Keratinocyte (primary cell): ENCODE results near the gene SPINK9. TPM values are rescaled to one million over a fixed set of nuclear protein-coding genes. Genes with fewer than 3 reads are reported as not detected.

ENCODE experiments used
- DNase-seq: peaks from one replicate; pipeline ENCODE4 v3.0.0-alpha.2; 2011; ENCODE audit warnings: low read depth, missing footprints, low spot score
- FAIRE-seq: peaks from 2 replicates; lab custom pipeline; 2011; peaks lifted over from hg19 to GRCh38; lab: Jason Lieb, UNC
- H2AFZ ChIP-seq: 2 replicates; pipeline ENCODE4 v1.6.0; 2012; ENCODE audit warnings: low read length, control low read depth, inconsistent platforms; ENCODE audit not compliant: control insufficient read depth
- H3K27ac ChIP-seq: 2 replicates; pipeline ENCODE4 v1.5.1; 2011; ENCODE audit warnings: low read length; ENCODE audit not compliant: control insufficient read depth, insufficient read depth
- H3K27me3 ChIP-seq: 3 replicates; pipeline ENCODE4 v1.6.0; 2011; ENCODE audit warnings: low read length; ENCODE audit not compliant: control insufficient read depth, insufficient read depth; ENCODE audit errors: extremely low read depth
- H3K36me3 ChIP-seq, 2 experiments: 2 replicates in 1 of 2; 3 replicates in 1 of 2; pipeline ENCODE4 v1.5.1; 2011; ENCODE audit warnings: low read length in 2 of 2, mild to moderate bottlenecking in 1 of 2; ENCODE audit not compliant: control insufficient read depth in 2 of 2, insufficient read depth in 2 of 2; ENCODE audit errors: extremely low read depth in 1 of 2
- H3K4me1 ChIP-seq: 3 replicates; pipeline ENCODE4 v1.5.1; 2011; ENCODE audit warnings: low read length; ENCODE audit not compliant: control insufficient read depth, insufficient read depth; ENCODE audit errors: extremely low read depth
- H3K4me2 ChIP-seq: 3 replicates; pipeline ENCODE4 v1.6.0; 2011; ENCODE audit warnings: low read depth, low read length; ENCODE audit not compliant: control insufficient read depth, insufficient read depth; ENCODE audit errors: extremely low read depth
- H3K4me3 ChIP-seq, 3 experiments: fragments of 200-600 bp in 1 of 3; sonication (generic) in 1 of 3; 2 replicates in 2 of 3; 3 replicates in 1 of 3; pipeline ENCODE4 v1.5.1; 2011 to 2016; ENCODE audit warnings: low read length in 3 of 3, mild to moderate bottlenecking in 3 of 3, control low read depth in 2 of 3, inconsistent platforms in 1 of 3, low read depth in 1 of 3, mixed read lengths in 1 of 3, mixed run types in 1 of 3, moderate library complexity in 1 of 3; ENCODE audit not compliant: control insufficient read depth in 2 of 3, insufficient read depth in 2 of 3; ENCODE audit errors: extremely low read depth in 1 of 3
- H3K79me2 ChIP-seq: 2 replicates; pipeline ENCODE4 v1.6.0; 2012; ENCODE audit warnings: low read length; ENCODE audit not compliant: control insufficient read depth, insufficient read depth
- H3K9ac ChIP-seq: 3 replicates; pipeline ENCODE4 v1.6.0; 2011; ENCODE audit warnings: low read length; ENCODE audit not compliant: control insufficient read depth, insufficient read depth; ENCODE audit errors: extremely low read depth
- H3K9me1 ChIP-seq: 3 replicates; pipeline ENCODE4 v1.6.0; 2011; ENCODE audit warnings: low read length; ENCODE audit not compliant: control insufficient read depth, insufficient read depth; ENCODE audit errors: extremely low read depth
- H3K9me3 ChIP-seq: 2 replicates; pipeline ENCODE4 v1.5.1; 2012; ENCODE audit warnings: low read depth, low read length; ENCODE audit not compliant: control insufficient read depth
- H4K20me1 ChIP-seq: 3 replicates; pipeline ENCODE4 v1.6.0; 2011; ENCODE audit warnings: low read length; ENCODE audit not compliant: control insufficient read depth, insufficient read depth; ENCODE audit errors: extremely low read depth
- EZH2 ChIP-seq: IDR thresholded peaks from one replicate; pipeline ENCODE4 v1.6.1; 2012; ENCODE audit warnings: inconsistent platforms, mild to moderate bottlenecking, low read length, moderate library complexity
- dilution Hi-C: fragments of 300-500 bp; cut with MboI; formaldehyde crosslinking; loops from one replicate; pipeline ENCODE4 v1.7.0; 2020; ENCODE audit warnings: low sequenced_read_pairs; ENCODE audit not compliant: extremely low pct_ligation_motif_present
- polyA plus RNA-seq, 5 experiments: library from polyadenylated mRNA; depleted of rRNA in 3 of 5; stranded (reverse) in 3 of 5; stranded (forward) in 1 of 5; unstranded in 1 of 5; fragments of >200 nt; gene quantifications; 1 replicate in 1 of 5; 2 replicates in 3 of 5; 3 replicates in 1 of 5; pipeline versions ENCODE4 v1.2.1 to v1.2.3, GENCODE V29; 2011 to 2012; ENCODE audit warnings: missing spikeins in 2 of 5, low read depth in 1 of 5, low replicate concordance in 1 of 5
- TF ChIP-seq, protein P1 (sequence below), 3 experiments: IDR thresholded peaks in 1 of 3; conservative IDR thresholded peaks in 1 of 3; optimal IDR thresholded peaks in 1 of 3; 2 replicates in 2 of 3; 3 replicates in 1 of 3; pipeline versions ENCODE3 to v1.5.1; 2011; ENCODE audit warnings: low read length in 3 of 3, mild to moderate bottlenecking in 3 of 3, moderate library complexity in 2 of 3, control low read depth in 1 of 3, inconsistent platforms in 1 of 3; ENCODE audit not compliant: insufficient read depth in 2 of 3; ENCODE audit errors: extremely low read depth in 1 of 3

SPINK9 gene
- polyA plus RNA-seq, 1 donor (not counting 4 experiments of a cell fraction or from before 2014, with no cell fraction given): not detected

DNA sequence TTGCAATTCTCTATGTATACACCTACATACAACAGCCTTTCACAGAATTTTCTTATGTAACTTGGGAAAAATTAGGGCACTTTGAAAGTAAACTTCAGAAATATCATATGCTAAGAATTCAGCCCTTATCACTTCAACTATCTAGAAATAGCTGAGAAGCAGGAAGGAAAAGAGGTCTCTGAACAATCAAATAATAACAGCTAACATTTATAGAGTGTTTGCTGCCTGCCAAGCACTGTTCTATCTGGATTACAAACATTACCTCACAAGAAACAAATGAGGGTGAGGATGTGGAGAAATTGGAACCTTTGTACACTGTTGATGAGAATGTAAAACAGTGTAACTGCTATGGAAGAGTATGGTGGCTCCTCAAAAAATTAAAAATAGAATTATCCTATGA, 44.0 kb downstream of the SPINK9 start:
- H3K36me3 ChIP-seq: no peaks in the 10 kb centered on the region
- no peak overlapping the region for H3K4me3 ChIP-seq
- no peaks in the 10 kb centered on the region for H4K20me1 ChIP-seq
- H3K79me2 ChIP-seq: peaks cover 5% of the 10 kb centered on the region
- no peak for FAIRE-seq
- no peak for DNase-seq
- no peak overlapping the region for H2AFZ ChIP-seq
- H3K4me2 ChIP-seq: no peak overlapping the region
- H3K27me3 ChIP-seq: no peaks in the 10 kb centered on the region
- dilution Hi-C loops: no loop called here
- H3K9me1 ChIP-seq: no peaks in the 10 kb centered on the region
- no peak overlapping the region for H3K9ac ChIP-seq
- TF ChIP-seq, protein P1, sequence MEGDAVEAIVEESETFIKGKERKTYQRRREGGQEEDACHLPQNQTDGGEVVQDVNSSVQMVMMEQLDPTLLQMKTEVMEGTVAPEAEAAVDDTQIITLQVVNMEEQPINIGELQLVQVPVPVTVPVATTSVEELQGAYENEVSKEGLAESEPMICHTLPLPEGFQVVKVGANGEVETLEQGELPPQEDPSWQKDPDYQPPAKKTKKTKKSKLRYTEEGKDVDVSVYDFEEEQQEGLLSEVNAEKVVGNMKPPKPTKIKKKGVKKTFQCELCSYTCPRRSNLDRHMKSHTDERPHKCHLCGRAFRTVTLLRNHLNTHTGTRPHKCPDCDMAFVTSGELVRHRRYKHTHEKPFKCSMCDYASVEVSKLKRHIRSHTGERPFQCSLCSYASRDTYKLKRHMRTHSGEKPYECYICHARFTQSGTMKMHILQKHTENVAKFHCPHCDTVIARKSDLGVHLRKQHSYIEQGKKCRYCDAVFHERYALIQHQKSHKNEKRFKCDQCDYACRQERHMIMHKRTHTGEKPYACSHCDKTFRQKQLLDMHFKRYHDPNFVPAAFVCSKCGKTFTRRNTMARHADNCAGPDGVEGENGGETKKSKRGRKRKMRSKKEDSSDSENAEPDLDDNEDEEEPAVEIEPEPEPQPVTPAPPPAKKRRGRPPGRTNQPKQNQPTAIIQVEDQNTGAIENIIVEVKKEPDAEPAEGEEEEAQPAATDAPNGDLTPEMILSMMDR (optimal IDR thresholded peaks at IDR 0.05 in 1 of 3, IDR thresholded peaks at IDR 0.05 in 1 of 3, conservative IDR thresholded peaks at IDR 0.05 in 1 of 3; ENCODE audit: extremely low read depth in 1 of 3, insufficient read depth in 2 of 3, low read length in 3 of 3): no peak
- no peak for TF ChIP-seq EZH2
- H3K4me1 ChIP-seq: peaks cover 18% of the 10 kb centered on the region
- no peak overlapping the region for H3K27ac ChIP-seq
- no peaks in the 10 kb centered on the region for H3K9me3 ChIP-seq

DNA sequence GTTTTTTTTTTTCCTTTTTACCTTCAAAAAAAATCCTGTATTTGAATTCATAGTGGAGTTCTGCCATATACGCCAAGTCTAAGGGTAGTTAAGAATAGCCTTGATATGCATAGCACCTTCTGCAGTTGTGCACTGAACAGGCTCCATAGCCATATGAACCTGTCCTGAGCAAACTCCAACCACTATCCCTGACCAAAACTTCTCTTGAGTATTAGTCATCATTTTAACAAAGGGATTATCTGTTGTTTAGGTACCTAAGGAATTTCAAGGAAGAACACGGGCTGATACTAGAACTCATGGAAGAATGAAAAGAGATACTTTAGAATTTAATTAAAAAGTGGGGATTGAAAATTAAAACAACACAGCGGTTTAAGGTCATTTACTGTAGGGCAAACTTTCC, 46.5 kb downstream of the SPINK9 start:
- TF ChIP-seq EZH2: no peak
- TF ChIP-seq, protein P1 (optimal IDR thresholded peaks at IDR 0.05 in 1 of 3, IDR thresholded peaks at IDR 0.05 in 1 of 3, conservative IDR thresholded peaks at IDR 0.05 in 1 of 3; ENCODE audit: extremely low read depth in 1 of 3, insufficient read depth in 2 of 3, low read length in 3 of 3): no peak
- FAIRE-seq (peak; percentile 84), DNase-seq (no peak)
- Histone ChIP-seq H3K4me2 (peak overlapping the region; percentile 80), H3K9me3 (no peaks in the 10 kb centered on the region), H3K4me1 (peaks cover 24% of the 10 kb centered on the region), H4K20me1 (no peaks in the 10 kb centered on the region), H2AFZ (no peak overlapping the region), H3K27me3 (no peaks in the 10 kb centered on the region), H3K27ac (no peak overlapping the region), H3K36me3 (no peaks in the 10 kb centered on the region), H3K9me1 (no peaks in the 10 kb centered on the region), H3K79me2 (peaks cover 31% of the 10 kb centered on the region), H3K9ac (no peak overlapping the region), H3K4me3 (no peak overlapping the region)
- dilution Hi-C loops: no loop called here
